GDM1 (cell line): Measurements from ENCODE around the gene CXorf58.

Experiments
- DNase-seq: peaks from one replicate; lab custom pipeline; 2025; lab: John Stamatoyannopoulos, UW

Gene CXorf58

DNA sequence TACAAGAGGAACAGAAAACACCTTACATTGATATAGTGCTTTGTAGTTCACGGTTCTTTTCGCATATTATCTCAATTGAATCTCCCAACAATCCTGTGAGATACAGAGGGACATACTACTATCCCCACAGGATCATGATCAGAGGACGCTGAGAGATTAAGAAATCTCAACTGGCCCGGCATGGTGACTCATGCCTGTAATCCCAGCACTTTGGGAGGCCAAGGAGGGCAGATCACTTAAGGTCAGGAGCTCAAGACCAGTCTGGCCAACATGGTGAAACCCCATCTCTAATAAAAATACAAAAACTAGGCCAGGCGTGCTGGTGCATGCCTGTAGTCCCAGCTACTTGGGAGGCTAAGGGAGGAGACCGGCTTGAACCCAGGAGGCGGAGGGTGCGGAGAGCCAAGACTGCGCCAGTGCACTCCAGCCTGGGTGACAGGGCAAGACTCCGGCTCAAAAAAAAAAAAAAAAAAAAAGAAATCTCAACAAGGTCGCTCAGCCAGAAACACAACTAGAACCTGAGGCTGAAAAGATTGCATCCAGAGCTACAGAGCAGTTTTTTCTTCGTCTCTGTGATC, 7.5 kb upstream of the CXorf58 start:
- no peak for DNase-seq

DNA sequence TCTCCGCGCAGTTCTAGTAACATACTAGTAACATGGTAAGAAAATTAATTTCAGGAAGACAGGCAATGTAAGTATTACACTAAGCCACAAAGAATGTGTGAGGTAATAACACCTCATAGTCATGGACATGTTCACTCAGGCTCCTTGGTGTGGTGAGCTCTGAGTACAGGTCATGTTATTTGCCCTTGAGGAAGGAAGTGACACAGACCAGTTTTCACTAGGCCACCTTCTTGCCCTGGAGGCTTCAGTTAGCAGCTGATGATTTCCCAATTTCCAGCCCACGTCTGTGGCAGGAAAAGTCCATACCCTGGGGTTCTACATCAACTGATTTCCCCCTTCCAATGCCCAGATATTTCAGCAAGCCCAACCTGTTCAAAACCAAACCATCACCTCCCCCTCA, 6.7 kb upstream of the CXorf58 start:
- DNase-seq = no peak

DNA sequence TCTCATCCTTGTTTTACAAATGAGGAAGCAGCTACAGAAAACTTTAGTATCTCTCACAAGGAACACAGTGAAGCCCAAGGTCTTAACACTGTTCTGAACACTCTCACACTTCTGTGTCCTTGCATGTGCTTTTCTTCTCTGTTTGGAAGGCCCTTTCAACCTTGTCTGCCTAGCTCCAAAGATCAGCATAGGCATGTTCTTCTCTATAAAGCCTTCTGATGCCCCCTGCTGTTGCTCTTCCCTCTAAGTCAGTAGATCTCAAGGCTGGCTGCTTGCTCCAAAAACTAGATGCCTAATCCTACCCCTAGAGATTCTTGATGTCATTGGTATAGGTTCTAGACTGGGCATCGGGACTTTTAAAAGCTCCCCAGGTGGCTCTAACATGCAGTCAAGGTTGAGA, 6.0 kb upstream of the CXorf58 start:
- peak; percentile 67 for DNase-seq

DNA sequence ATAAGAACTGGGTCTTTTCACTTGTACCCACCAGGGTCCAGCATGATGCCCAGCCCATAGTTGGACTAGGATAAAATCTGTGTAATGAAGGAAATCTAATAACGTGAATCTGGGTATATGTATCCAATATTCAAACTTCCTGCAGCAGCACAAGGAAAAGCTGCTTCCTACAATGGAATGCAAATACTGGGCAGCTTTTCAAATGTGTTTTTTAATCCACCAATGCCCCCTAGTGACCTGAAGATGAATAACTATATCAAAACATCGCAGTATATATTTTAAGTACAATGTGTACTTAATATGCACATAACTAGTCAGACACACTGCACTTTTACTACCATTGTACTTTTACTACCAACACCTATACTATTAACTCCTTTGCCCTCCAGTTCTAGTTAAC, 5.4 kb upstream of the CXorf58 start:
- DNase-seq = no peak

DNA sequence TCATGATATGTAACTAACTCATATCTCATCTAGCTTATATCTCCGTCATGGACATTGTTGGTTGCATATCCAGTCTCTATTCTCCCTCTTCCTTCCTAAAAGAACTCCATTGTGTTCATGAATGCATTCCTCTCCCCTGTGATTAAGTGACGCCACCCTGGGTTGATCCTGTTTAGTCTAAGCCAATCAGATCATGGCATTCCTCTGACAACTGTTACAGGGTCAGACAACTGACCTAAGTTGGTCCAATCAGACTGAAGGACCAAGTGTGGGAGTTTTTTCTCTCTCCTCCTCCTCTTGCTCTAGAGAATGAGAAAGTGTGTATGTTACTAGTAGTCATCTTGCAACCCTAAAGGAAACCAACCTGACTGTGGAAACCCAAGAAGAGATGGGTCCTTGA, 3.7 kb upstream of the CXorf58 start:
- no peak for DNase-seq

DNA sequence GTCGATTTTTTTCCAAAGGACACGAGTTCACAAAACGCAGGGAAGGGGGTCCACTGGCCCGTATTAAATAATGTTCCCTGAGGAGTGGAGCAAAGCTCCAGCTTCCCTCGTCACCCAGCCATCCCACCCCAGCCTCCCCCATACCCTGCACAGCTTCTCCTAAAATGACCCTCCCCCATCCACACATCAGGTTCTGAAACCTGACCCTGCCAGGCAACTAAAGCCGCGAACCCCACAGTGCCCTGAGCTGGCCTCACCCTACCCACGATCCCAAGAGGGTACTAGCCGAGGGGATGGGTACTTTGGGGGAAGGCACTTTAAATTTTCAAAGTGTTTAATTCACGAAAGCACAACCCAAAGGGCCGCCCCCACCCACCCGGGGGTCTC, 702 bp upstream of the CXorf58 start:
- DNase-seq = no peak

DNA sequence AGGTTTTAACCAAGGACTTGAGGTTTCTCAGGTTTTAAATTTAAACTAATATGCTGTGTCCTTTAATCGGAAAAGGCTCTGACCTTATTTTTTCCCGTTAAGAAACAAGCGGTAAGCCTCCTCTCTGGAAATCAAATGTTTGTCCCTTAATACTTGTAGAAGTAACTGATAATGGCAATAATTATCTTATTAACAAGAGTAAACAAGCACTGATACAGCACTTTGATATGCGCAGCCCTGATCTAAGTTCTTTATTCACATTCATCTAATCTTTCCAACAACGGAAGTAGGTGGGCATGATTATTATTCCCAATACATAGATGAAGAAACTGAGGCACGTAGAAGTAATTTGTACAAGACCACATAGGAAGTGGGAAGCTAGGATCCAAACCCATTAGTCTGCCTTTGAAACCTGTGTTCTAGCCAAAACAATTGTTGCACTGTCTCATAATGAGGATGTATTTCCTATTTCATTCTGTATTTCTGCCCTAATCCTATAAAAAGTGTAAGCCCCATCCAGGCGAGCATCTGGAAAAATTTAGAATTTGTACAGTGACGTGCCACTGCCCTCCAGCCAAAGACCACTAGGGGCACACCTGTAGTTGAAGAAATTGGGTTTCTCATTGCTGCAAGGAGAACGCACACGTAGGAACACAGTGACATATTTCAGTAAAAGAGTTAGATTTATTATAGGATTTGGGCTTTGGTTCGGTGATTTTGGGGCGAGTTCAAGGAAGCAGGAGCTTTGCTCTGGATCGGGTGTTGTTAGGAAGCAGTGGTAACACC, 606 bp downstream of the CXorf58 start:
- DNase-seq = no peak

DNA sequence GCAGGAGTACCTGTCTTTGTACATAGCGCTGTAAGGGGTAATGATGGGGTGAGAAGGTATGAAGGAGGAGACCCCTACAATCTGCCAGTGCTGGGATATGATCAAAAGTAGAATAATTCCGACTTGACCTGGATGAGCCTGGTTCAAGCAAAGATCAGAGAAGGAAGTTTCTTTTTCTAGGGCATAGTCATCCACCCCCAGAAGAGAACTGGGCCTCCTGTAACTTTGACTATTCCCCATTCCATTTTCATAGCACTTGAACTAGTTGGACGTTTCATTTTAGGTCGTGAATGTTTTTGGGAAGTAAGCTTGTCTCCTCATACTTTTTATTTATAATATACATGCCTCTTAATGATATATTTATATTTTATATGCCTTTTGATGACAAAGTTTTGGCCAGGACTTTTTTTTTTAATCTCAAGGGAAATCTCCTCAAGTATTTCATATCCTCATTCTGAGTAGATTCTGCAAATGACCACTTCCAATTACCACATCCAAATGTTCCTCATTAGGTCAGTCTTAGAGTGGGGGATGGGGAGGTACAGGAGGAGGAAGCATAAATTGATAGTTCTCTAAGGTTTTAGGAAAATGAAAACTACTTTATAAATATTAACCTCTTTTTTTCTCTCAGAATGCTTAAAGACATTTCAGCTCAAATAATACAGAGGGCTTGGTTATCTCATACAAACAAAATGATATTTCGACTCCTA, 3.5 kb downstream of the CXorf58 start:
- no peak for DNase-seq

DNA sequence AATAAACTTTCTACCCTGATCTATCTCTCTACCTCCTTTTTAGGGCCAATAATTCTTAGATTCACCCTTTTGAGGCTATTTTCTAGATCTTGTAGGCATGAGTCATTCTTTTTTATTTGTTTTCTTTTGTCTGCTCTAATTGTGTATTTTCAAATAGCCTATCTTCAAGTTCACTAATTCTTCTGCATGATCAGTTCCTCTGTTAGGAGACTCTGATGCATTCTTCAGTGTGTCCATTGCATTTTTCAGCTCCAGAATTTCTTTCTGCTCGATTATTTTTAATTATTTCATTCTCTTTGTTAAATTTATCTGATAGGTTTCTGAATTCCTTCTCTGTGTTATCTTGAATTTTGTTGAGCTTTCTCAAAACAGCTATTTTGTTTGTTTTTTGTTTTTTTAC, 11.3 kb downstream of the CXorf58 start:
- no peak for DNase-seq

DNA sequence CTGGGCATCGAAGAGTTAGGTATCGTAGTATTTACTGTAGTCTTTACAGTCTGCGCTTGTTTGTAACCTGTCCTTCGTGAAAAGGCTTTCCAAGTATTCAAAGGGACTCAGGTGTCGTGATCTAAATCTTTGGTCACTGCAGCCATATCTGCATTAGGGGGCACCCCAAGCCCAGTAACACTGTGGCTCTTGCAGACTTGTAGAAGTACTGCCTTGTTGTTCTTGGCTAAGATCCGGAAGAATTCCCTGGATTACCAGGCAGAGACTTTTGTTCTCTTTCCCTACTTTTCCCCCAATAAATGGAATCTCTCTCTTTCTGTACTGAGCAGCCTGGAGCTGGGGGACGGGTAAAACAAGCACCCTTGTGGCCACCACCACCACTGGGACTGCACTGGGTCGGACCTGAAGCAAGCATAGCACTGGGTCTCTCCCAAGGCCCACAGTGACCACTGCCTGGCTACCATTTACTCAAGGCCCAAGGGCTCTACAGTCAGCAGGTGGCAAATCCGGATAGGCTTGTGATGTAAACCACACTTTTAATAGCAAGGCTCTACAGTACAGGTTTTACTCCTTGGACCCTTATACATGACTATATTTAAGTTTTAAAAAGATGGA, 12.0 kb downstream of the CXorf58 start:
- DNase-seq = no peak

DNA sequence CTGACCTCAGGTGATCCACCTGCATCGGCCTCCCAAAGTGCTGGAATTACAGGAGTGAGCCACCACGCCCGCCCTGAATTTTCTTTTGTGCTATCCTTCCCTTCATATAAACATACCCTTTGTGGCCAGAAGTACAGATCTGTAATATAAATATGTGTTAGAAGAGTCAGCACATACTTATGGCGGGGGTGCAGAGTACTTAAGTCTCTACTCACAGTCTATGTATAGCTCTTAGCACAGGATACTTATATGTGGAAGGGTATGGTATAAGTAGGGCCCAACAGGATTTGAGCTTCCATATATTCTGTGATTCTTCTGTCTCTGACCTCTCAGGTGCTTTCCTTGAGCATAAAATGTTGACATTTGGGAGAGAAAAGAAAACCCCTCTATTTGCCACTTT, 18.2 kb downstream of the CXorf58 start:
- no peak for DNase-seq

DNA sequence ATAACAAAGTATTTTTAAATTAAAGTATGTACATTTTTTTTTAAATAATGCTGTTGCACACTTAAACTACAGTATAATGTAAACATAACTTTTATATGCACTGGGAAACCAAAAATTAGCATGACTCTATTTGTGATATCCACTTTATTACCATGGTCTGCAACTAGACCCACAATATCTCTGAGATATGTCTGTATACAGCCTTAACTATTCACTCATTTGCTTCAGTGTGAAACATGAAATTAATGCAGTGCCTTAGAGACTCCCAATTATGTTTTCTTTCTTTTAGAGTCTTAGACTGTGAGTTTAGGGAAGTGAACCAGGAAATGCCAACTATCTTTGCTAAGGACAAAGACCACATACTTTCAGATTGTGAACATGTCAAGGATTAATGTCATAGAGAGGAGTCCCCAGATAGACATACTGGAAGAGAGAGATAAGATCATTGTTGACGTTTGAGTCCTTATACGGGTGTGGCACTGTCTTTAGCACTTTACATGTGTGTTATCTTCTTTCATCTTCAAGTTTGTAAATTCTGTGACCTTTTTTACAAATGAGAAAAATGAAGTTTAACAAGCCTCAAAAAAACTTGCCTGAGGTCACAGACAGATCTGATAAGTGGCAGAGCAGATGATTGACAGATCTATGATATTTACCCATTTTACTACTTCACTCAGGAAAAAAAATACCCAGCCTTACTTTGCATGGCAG, 23.2 kb downstream of the CXorf58 start:
- DNase-seq = no peak

DNA sequence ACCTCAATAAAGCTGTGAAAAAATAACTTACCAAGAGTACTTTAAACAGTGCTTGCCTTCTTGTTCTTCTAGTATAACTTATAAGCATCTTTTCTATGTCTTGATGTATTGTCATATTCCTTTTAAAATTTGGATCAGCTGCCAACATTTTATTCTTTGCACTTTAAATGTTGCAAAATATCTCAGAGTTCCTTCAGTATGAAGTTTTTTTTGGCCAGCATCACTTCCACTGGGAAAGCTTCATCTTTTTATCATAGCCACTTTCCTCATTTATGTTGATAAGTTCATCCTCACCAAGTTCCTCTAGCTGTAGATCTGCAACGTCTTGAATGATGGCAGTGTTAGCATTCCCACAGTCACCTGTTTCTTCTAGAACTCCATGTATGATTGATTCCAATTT, 24.2 kb downstream of the CXorf58 start:
- DNase-seq = no peak

DNA sequence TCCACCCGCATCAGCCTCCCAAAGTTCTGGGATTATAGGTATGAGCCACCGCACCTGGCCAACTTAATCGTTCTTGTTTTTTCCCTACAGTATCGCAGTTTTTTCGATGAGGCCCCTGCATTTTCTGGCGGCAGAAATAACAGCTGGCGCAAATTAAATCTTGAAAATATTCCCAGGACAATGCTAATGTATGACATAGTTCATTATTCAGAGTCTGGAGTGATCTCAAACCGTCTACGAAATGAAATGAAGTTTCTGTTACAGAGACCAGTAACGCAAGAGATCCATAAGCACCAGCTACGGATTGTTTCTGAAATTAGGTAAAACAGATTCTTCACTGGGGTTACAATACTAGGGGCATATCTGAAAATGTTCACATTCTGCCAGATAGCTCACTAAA, 27.3 kb downstream of the CXorf58 start:
- DNase-seq = no peak

DNA sequence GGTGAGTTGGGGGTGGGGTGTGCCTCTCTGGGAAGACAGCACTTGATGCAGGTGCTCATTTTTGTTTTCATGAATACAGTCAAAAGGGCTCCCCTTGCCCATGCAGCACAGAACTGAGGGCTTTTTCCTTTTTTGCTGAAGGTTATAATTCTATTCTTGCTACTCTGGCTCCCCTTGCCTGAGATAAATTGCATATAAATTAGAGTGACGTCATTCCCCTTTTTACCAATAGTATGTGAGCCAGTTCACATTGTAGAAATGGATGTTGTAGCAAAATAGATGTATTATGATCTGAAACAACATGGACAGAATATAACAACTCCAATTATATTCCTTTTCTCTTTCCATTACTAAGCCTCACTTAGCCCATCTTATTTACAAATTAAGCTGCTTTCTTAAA, 28.4 kb downstream of the CXorf58 start:
- DNase-seq = no peak

DNA sequence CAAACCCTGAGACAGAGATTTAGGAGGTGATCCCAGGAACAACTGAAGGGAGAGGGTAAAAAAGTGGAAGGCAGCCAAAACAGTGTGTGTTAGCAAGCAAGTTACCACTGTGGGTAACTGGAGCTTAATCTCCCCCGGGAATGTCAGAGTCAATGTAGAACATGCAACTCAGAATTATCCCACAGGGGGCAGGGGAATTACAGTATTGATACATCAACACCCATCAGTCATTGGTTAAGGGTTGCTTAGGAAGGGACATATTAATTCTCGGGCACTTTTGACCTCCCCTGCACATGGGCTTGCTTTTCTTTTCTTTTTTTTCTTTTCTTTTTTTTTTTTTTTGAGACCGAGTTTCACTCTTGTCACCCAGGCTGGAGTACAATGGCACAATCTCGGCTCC, 29.3 kb downstream of the CXorf58 start:
- DNase-seq = no peak

DNA sequence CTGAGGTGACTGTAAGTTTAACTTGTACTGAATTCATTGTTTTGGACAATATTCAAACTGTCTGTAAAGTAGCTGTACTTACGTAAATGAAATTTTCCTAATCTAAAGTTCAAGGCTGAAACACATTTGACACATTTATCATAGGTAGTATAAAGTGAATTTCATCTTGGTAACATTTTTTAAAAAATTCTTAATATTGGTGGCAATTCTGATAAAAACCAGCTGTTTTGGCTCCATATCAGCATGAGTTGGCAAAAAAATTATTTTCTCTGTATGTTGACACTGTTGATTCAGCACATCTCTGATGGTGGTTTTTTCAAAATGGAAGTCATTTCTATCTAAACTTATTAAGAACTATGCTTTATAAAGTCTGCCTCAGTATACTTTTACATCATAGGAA, 30.9 kb downstream of the CXorf58 start:
- no peak for DNase-seq

DNA sequence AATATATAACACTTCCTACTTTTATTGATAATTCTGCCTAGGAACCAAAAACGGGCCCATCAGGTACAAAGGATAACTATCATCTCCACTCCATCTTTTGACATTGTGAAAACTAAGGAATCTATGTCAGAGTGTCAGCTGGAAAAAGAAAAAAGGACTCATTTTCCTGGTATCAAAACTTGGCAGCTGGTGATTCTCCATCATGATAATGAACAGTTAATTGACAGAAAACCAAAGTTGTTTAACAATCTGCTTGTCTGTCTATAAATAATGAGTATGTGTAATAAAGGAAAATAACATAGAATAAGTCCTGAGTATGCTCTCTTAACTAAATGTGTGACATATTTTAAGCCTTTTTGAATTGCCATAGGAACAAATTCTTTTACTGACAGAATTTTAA, 31.4 kb downstream of the CXorf58 start:
- no peak for DNase-seq

DNA sequence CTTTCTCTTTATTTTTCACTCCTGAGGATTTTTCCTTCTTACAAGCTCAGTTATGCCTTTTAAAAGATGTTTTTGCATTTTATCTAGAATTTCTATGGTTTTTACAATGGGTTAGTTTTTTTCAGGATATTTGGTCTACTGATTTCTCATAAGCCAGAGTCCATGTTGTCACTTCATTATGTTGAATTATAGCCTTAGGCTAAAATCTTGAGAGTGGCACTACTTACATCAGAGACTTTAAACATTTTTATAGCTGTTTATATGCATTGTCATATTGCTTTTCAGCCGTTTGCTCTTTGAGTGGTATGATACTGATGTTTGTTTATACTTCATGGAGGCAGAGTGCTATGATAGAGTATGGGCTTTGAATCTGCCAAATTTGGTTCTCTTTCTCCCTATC, 36.4 kb downstream of the CXorf58 start:
- no peak for DNase-seq

DNA sequence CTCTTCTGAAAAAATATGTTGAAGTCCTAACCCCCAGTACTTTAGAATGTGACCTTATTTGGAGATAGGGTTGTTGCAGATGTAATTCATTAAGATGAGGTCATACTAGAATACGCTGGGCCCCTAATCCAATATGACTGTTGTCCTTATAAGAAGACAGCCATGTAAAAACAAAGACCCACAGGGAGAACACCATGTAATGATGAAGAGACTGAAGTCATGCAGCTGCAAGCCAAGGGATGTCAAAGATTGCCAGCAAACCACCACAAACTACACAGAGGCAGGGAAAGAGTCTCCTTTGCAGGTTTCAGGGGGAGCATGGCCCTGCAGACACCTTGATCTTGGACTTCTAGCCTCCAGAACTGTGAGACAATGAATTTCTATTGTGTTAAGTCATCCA, 37.4 kb downstream of the CXorf58 start:
- DNase-seq = no peak

DNA sequence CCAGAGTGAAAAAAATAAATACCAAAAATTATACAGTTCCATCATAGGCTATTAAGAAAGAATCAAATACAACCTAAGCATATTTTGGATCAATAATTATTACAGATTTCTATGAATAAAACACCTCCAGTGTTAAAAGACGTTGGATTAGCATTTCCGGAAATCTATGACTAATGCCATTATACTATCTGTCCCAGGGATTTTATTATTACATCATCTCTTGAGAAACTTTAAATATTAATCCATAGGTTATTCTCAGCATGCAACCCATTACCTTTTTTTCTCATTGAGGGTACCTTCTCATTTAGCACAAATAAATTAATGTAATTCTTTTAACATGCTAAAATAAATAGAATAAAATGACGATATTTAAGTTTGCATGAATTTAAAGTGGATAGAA, 44.6 kb downstream of the CXorf58 start:
- no peak for DNase-seq
